K562 (cell line): ENCODE data around the gene DAGLB. TPM values are rescaled to one million over a fixed set of nuclear protein-coding genes. Genes with fewer than 3 reads are reported as not detected.
A peak's percentile ranks its signal among the peaks of the same experiment; 100 is the strongest.

ENCODE experiments used
- ETS2 ChIP-seq: IDR thresholded peaks from 2 replicates; pipeline ENCODE4 v1.6.1; 2016; ENCODE audit warnings: borderline replicate concordance, missing genetic modification characterization, mild to moderate bottlenecking, moderate library complexity, missing compliant biosample characterization; ENCODE audit not compliant: poor library complexity, severe bottlenecking
- GABPB2 ChIP-seq: fragments of 250-450 bp; sonication (Bioruptor Pico); conservative IDR thresholded peaks from 2 replicates; pipeline ENCODE4 v1.5.1; 2021; ENCODE audit warnings: mild to moderate bottlenecking
- HDGF ChIP-seq: fragments of 450-650 bp; IDR thresholded peaks from 2 replicates; pipeline ENCODE4 v1.6.1; 2016
- HMGN3 ChIP-seq: IDR thresholded peaks from 2 replicates; pipeline ENCODE4 v1.6.1; 2011; ENCODE audit warnings: borderline replicate concordance, low read depth, mild to moderate bottlenecking, mixed read lengths, low read length; ENCODE audit not compliant: insufficient read length; ENCODE audit errors: extremely low read depth
- HNRNPUL1 ChIP-seq: fragments of 200-400 bp; formaldehyde crosslinking; IDR thresholded peaks from 2 replicates; pipeline ENCODE4 v1.6.1; 2017; ENCODE audit warnings: low read length
- IFI16 ChIP-seq: fragments of 250-450 bp; sonication (Bioruptor Pico); IDR thresholded peaks from 2 replicates; pipeline ENCODE4 v2.1.2; 2022; ENCODE audit warnings: mild to moderate bottlenecking, inconsistent platforms
- JUNB ChIP-seq: fragments of 450-650 bp; formaldehyde crosslinking; conservative IDR thresholded peaks from 2 replicates; pipeline ENCODE4 v1.4.0; 2020; ENCODE audit warnings: mild to moderate bottlenecking
- MAFG ChIP-seq: fragments of 450-650 bp; conservative IDR thresholded peaks from 2 replicates; pipeline ENCODE4 v1.6.1; 2016; ENCODE audit warnings: missing genetic modification characterization, missing compliant biosample characterization
- MBD2 ChIP-seq: sonication (generic); IDR thresholded peaks from 2 replicates; pipeline ENCODE4 v1.6.1; 2016; ENCODE audit warnings: low read depth, borderline replicate concordance
- MED1 ChIP-seq: sonication (generic); formaldehyde crosslinking; IDR thresholded peaks from 2 replicates; pipeline ENCODE4 v1.8.1; 2023; ENCODE audit warnings: missing genetic modification reagents, borderline replicate concordance
- MLX ChIP-seq, 2 experiments: fragments of 450-650 bp in 1 of 2; sonication (generic) in 1 of 2; formaldehyde crosslinking; conservative IDR thresholded peaks; 2 replicates each; pipeline versions ENCODE4 v1.4.0 to v1.8.1; 2020 to 2022; ENCODE audit warnings: mild to moderate bottlenecking in 1 of 2, missing genetic modification reagents in 1 of 2
- NCOR1 ChIP-seq: fragments of 450-650 bp; IDR thresholded peaks from 2 replicates; pipeline ENCODE4 v1.6.1; 2016; ENCODE audit warnings: mild to moderate bottlenecking, moderate library complexity
- PCBP1 ChIP-seq: fragments of 200-400 bp; formaldehyde crosslinking; IDR thresholded peaks from 2 replicates; pipeline ENCODE4 v1.6.1; 2018; ENCODE audit warnings: mild to moderate bottlenecking, low read depth, low read length; ENCODE audit not compliant: poor library complexity, severe bottlenecking
- RUNX1 ChIP-seq: sonication (generic); IDR thresholded peaks from 2 replicates; pipeline ENCODE4 v1.6.1; 2016; ENCODE audit warnings: antibody characterized with exemption, low read depth
- SIN3B ChIP-seq: fragments of 450-650 bp; IDR thresholded peaks from 2 replicates; pipeline ENCODE4 v1.6.1; 2017; ENCODE audit warnings: low read depth, mild to moderate bottlenecking, moderate library complexity
- SMAD4 ChIP-seq: fragments of 250-450 bp; sonication (Bioruptor Pico); conservative IDR thresholded peaks from 2 replicates; pipeline ENCODE4 v1.8.0; 2021; ENCODE audit warnings: inconsistent platforms, mild to moderate bottlenecking, moderate library complexity
- SMARCA5 ChIP-seq: fragments of 450-650 bp; IDR thresholded peaks from 2 replicates; pipeline ENCODE4 v1.6.1; 2016
- TBL1XR1 ChIP-seq, 2 experiments: IDR thresholded peaks; 2 replicates each; pipeline ENCODE4 v1.6.1; 2012; ENCODE audit warnings: improper control_type of control experiment in 2 of 2, low read length in 2 of 2, mild to moderate bottlenecking in 1 of 2
- THAP7 ChIP-seq: fragments of 250-450 bp; sonication (Bioruptor Pico); IDR thresholded peaks from 2 replicates; pipeline ENCODE4 v1.5.0; 2021
- ZNF77 ChIP-seq: fragments of 250-450 bp; sonication (Bioruptor Pico); IDR thresholded peaks from 2 replicates; pipeline ENCODE4 v1.5.0; 2020
- polyA plus RNA-seq, 8 experiments: library from polyadenylated mRNA; depleted of rRNA in 4 of 8; stranded (reverse) in 5 of 8; unstranded in 3 of 8; fragments of >200 nt; fragmentation: Nextera tagmentation in 2 of 8; fragmentation: Illumina TruSeq in 1 of 8; extraction: Ambion mirVana in 2 of 8; extraction: Trizol in 1 of 8; gene quantifications; 2 replicates each; pipeline versions ENCODE4 v1.2.1 to v1.2.3, GENCODE V29; 2011 to 2014; ENCODE audit warnings: inconsistent platforms in 1 of 8, missing spikeins in 1 of 8
- total RNA-seq, 7 experiments: library from RNA; depleted of rRNA in 6 of 7; stranded (reverse); fragments of >200 nt in 6 of 7; fragmentation: Illumina TruSeq in 2 of 7; extraction: Trizol in 2 of 7; gene quantifications; 2 replicates each; pipeline versions ENCODE4 v1.2.1 to v1.2.3, GENCODE V29; 2011 to 2021; ENCODE audit warnings: low replicate concordance in 1 of 7
- TF ChIP-seq, protein P1 (sequence below): fragments of 450-650 bp; IDR thresholded peaks from 2 replicates; pipeline ENCODE4 v1.6.1; 2016; ENCODE audit warnings: low read depth, mild to moderate bottlenecking, moderate library complexity
- TF ChIP-seq, protein P2 (sequence below): fragments of 250-450 bp; sonication (Bioruptor Pico); IDR thresholded peaks from 2 replicates; pipeline ENCODE4 v1.5.0; 2021

DAGLB gene
- total and polyA plus RNA-seq, 9 of the 15 experiments (the other 6 are each of a cell fraction or from before 2014, with no cell fraction given): 0.92 to 16.4 (median 9.3) TPM

DNA sequence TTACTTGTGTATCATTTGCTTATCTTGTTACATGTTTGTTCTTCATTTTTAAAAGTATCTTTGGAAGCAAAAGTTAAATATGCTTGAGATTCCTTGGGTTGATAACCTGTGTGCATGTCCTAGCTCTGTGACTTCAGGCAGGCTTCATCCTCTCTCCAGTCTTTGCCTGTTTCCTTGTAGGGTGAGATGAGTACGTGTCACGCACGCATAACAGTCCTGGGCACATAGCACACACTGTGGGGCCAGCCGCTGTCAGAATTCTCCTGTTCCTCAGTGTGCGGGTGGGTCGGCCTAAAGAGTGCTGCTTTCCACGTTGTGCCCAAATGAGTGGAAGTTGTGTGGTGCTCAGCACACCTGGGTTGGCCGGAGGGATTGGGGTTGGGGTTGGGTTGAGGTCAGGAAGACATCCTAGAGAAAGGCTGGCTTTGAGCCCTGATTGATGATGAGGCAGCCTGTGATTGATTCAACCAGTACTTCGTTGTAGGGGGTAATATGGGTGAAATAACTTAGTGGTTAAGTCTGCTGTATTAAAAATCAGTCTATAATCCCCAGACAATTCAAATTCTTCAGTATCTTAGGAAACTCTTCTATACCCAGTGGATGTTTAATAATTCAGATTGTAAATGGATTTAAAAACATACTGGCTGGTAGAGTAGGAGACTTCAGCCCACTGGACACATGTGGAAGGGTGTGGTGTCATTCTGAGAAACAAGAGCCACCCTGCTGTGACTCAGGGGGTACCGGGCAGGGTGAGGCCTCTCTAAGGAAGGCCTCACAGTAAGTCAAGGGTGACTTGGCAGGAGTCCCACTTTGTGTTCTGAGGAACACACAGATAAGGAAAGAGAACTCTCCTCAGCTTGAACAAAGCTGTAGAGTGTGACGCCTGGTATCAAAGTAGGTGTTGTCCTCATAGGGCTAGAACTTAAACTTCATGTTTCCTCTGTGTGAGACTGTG is 54.8 kb downstream of the DAGLB start (continued):
- TF ChIP-seq HMGN3 (no peak), SMARCA5 (no peak), IFI16 (CRISPR knock-in tag) (no peak), MLX (CRISPR knock-in tag; conservative IDR thresholded peaks at IDR 0.05) (no peak), MED1 (CRISPR knock-in tag) (no peak), GABPB2 (CRISPR knock-in tag) (no peak), SIN3B (no peak), MAFG (tag) (peak; percentile 40; the same call in 1 of the 2 replicates), TBL1XR1 (IDR thresholded peaks at IDR 0.05; ENCODE audit: low read length in 2 of 2) (peak in 1 of 2 experiments; percentile 77; a peak in 2 of 4 replicates), RUNX1 (no peak), SMAD4 (CRISPR knock-in tag) (no peak), HNRNPUL1 (no peak), MBD2 (0 out of 2 replicates have a peak, but pooled peaks have one; percentile 35), JUNB (CRISPR knock-in tag) (no peak), ETS2 (tag) (no peak), PCBP1 (no peak), HDGF (peak; percentile 39; the same call in 1 of the 2 replicates), ZNF77 (CRISPR knock-in tag) (no peak), NCOR1 (peak; percentile 72), THAP7 (CRISPR knock-in tag) (no peak)
- TF ChIP-seq, protein P1, sequence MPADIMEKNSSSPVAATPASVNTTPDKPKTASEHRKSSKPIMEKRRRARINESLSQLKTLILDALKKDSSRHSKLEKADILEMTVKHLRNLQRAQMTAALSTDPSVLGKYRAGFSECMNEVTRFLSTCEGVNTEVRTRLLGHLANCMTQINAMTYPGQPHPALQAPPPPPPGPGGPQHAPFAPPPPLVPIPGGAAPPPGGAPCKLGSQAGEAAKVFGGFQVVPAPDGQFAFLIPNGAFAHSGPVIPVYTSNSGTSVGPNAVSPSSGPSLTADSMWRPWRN: no peak
- TF ChIP-seq, protein P2, sequence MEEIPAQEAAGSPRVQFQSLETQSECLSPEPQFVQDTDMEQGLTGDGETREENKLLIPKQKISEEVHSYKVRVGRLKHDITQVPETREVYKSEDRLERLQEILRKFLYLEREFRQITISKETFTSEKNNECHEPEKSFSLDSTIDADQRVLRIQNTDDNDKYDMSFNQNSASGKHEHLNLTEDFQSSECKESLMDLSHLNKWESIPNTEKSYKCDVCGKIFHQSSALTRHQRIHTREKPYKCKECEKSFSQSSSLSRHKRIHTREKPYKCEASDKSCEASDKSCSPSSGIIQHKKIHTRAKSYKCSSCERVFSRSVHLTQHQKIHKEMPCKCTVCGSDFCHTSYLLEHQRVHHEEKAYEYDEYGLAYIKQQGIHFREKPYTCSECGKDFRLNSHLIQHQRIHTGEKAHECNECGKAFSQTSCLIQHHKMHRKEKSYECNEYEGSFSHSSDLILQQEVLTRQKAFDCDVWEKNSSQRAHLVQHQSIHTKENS (CRISPR knock-in tag): no peak
